Hepatocyte (in vitro differentiated cells): ENCODE results near the gene SHOX.

Source experiments
- CTCF ChIP-seq: fragments of 200-600 bp; sonication (generic); IDR thresholded peaks from 2 replicates; pipeline ENCODE4 v1.5.1; 2016; ENCODE audit warnings: antibody characterized with exemption, mild to moderate bottlenecking; ENCODE audit not compliant: poor library complexity
- EZH2phosphoT487 ChIP-seq: fragments of 200-600 bp; sonication (generic); IDR thresholded peaks from one replicate; pipeline ENCODE4 v1.6.1; 2018; ENCODE audit warnings: antibody characterized with exemption, mild to moderate bottlenecking, low read depth, moderate library complexity; ENCODE audit not compliant: unreplicated experiment, severe bottlenecking

GRCh38 chrX:590693-591404 is 39.7 kb upstream of the SHOX start:
- no peak for TF ChIP-seq CTCF
- TF ChIP-seq EZH2phosphoT487: no peak
